ENCODE measurements around the gene AMZ2. TPM values are rescaled to one million over a fixed set of nuclear protein-coding genes. Genes with fewer than 3 reads are reported as not detected.
"Not testable (repeated sequence)": the region's sequence is repeated elsewhere in the genome, so short reads cannot be mapped to it uniquely, and the experiment has no call there.

Gene AMZ2
- polyA plus RNA-seq, 1 of the 3 experiments (the other 2 are of a cell fraction), result 95.9 TPM

GRCh38 chr17:68220186-68220585 is 27.7 kb upstream of the AMZ2 start:
- POLR2A ChIA-PET; H3K9me2 ChIP-seq; H3F3A ChIP-seq (replicated peaks; ENCODE audit: insufficient read depth); H3K4me3 ChIP-seq (ENCODE audit: low read depth in 2 of 2, low read length in 1 of 2); H3K27ac ChIP-seq (ENCODE audit: low read depth in 2 of 2, low read length in 1 of 2); H3K9ac ChIP-seq; H3K4me2 ChIP-seq; H3K36me3 ChIP-seq (replicated peaks in 1 of 2; ENCODE audit: control insufficient read depth in 1 of 2, insufficient read depth in 2 of 2, low read length in 1 of 2); DNase-seq; H3K9me3 ChIP-seq; H3K4me1 ChIP-seq (ENCODE audit: control insufficient read depth in 1 of 2, insufficient read depth in 2 of 2, low read depth in 1 of 2, low read length in 1 of 2); H2AFZ ChIP-seq (ENCODE audit: low read depth); H4K20me1 ChIP-seq (ENCODE audit: insufficient read depth); H3K27me3 ChIP-seq (ENCODE audit: insufficient read depth); H3K79me2 ChIP-seq (ENCODE audit: insufficient read depth): not testable (repeated sequence)
- 98% methylated on average over 2 of the region's 2 CpGs for WGBS (ENCODE audit: low lambda C conversion rate)
- CTCF ChIA-PET, result interaction anchor here (1.1 kb wide), 2 partner anchors 14 to 15 kb away, joined by 3 to 5 read pairs; no protein-coding TSS in a partner anchor

- 96% methylated on average over 12 of the region's 12 CpGs for WGBS (ENCODE audit: low lambda C conversion rate)
- H3K36me3 ChIP-seq (replicated peaks in 1 of 2; ENCODE audit: control insufficient read depth in 1 of 2, insufficient read depth in 2 of 2, low read length in 1 of 2); H4K20me1 ChIP-seq (ENCODE audit: insufficient read depth); H3K79me2 ChIP-seq (ENCODE audit: insufficient read depth); H3F3A ChIP-seq (replicated peaks; ENCODE audit: insufficient read depth); H3K9me2 ChIP-seq; DNase-seq; H3K4me3 ChIP-seq (ENCODE audit: low read depth in 2 of 2, low read length in 1 of 2); POLR2A ChIA-PET; H3K4me2 ChIP-seq; H3K27me3 ChIP-seq (ENCODE audit: insufficient read depth); H3K9ac ChIP-seq; H3K4me1 ChIP-seq (ENCODE audit: control insufficient read depth in 1 of 2, insufficient read depth in 2 of 2, low read depth in 1 of 2, low read length in 1 of 2); H2AFZ ChIP-seq (ENCODE audit: low read depth); H3K9me3 ChIP-seq; H3K27ac ChIP-seq (ENCODE audit: low read depth in 2 of 2, low read length in 1 of 2): not testable (repeated sequence)
- CTCF ChIA-PET, result interaction anchor here (0.7 to 1.1 kb wide), 2 partner anchors 16 to 20 kb away, joined by 3 to 5 read pairs; no protein-coding TSS in a partner anchor
Measured at GRCh38 chr17:68220786-68221185, 27.1 kb upstream of the AMZ2 start.

GRCh38 chr17:68221786-68222185 is 26.1 kb upstream of the AMZ2 start:
- Histone ChIP-seq H3K79me2 (ENCODE audit: insufficient read depth) (no peaks in the 10 kb centered on the region), H3K27me3 (ENCODE audit: insufficient read depth) (no peaks in the 10 kb centered on the region), H3K9me3 (no peaks in the 10 kb centered on the region), H3K36me3 (replicated peaks in 1 of 2; ENCODE audit: control insufficient read depth in 1 of 2, insufficient read depth in 2 of 2, low read length in 1 of 2) (no peaks in the 10 kb centered on the region), H3K9me2 (no peaks in the 10 kb centered on the region), H2AFZ (ENCODE audit: low read depth) (no peak overlapping the region), H3K27ac (ENCODE audit: low read depth in 2 of 2, low read length in 1 of 2) (no peak overlapping the region), H3K9ac (no peak overlapping the region), H3K4me2 (no peak overlapping the region), H4K20me1 (ENCODE audit: insufficient read depth) (no peaks in the 10 kb centered on the region), H3K4me3 (ENCODE audit: low read depth in 2 of 2, low read length in 1 of 2) (no peak overlapping the region), H3F3A (replicated peaks; ENCODE audit: insufficient read depth) (no peaks in the 10 kb centered on the region), H3K4me1 (ENCODE audit: control insufficient read depth in 1 of 2, insufficient read depth in 2 of 2, low read depth in 1 of 2, low read length in 1 of 2) (no peaks in the 10 kb centered on the region)
- ChIA-PET CTCF (interaction anchor here (0.7 to 1.4 kb wide), 3 partner anchors 17 to 580 kb away, joined by 3 to 4 read pairs (median 3); no protein-coding TSS in a partner anchor), POLR2A (no interaction called here)
- no peak for TF ChIP-seq USF1 (IDR thresholded peaks at IDR 0.05; ENCODE audit: borderline replicate concordance, low read depth)
- TF ChIP-seq RCOR1 (IDR thresholded peaks at IDR 0.05; ENCODE audit: low read length), result no peak
- no peak for TF ChIP-seq USF2 (IDR thresholded peaks at IDR 0.05; ENCODE audit: borderline replicate concordance, low read depth, low read length)
- TF ChIP-seq MEF2A (IDR thresholded peaks at IDR 0.05; ENCODE audit: borderline replicate concordance, low read depth), result no peak
- TF ChIP-seq YY1 (IDR thresholded peaks at IDR 0.05; ENCODE audit: low read depth), result no peak
- TF ChIP-seq TAF1 (IDR thresholded peaks at IDR 0.05; ENCODE audit: borderline replicate concordance, low read depth, low read length), result no peak
- no peak for TF ChIP-seq SMC3 (IDR thresholded peaks at IDR 0.05; ENCODE audit: low read depth, low read length)
- no peak for TF ChIP-seq MAX (IDR thresholded peaks at IDR 0.05; ENCODE audit: low read depth)
- no peak for TF ChIP-seq SIN3A (IDR thresholded peaks at IDR 0.05; ENCODE audit: borderline replicate concordance, low read depth, low read length)
- no peak for DNase-seq
- 87% methylated on average over 4 of the region's 4 CpGs for WGBS (ENCODE audit: low lambda C conversion rate)

All from SK-N-SH (cell line).